Measurements from ENCODE around the gene WRAP53. TPM values are rescaled to one million over a fixed set of nuclear protein-coding genes. Genes with fewer than 3 reads are reported as not detected.

The WRAP53 gene
- total and polyA plus RNA-seq, 10 of the 15 experiments (the other 5 are each of a cell fraction or from before 2014, with no cell fraction given): 1.9 to 42.0 (median 21.9) TPM

DNA sequence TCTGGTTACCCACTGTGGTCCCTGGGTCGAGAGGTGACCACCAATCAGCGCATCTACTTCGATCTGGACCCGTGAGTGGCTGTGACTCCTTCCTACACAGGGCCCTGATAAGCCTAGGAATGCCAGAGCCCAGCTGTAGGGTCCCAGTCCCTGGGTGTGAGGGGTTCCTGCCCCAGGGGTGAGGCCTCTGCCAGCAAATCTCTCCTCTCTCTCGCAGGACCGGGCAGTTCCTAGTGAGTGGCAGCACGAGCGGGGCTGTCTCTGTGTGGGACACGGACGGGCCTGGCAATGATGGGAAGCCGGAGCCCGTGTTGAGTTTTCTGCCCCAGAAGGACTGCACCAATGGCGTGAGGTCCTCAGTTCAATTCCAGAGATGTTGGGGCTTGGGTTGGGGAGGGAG, 14.5 kb downstream of the WRAP53 start:
- Histone ChIP-seq H2AFZ (ENCODE audit: control insufficient read depth, low read depth, low read length) (no peak overlapping the region), H3K27ac (ENCODE audit: control insufficient read depth, insufficient read depth) (no peak overlapping the region), H3K9ac (ENCODE audit: control insufficient read depth, insufficient read depth, low read length) (no peak overlapping the region), H4K20me1 (ENCODE audit: control insufficient read depth, insufficient read depth) (no peaks in the 10 kb centered on the region), H3K36me3 (ENCODE audit: control insufficient read depth in 2 of 2, insufficient read depth in 2 of 2, low read length in 1 of 2) (peaks cover 0 to 4% of the 10 kb centered on the region in 2 experiments; a peak in 2 of 4 replicates), H3K27me3 (replicated peaks in 1 of 2; ENCODE audit: control insufficient read depth in 2 of 2, insufficient read depth in 2 of 2, low read length in 1 of 2) (peaks cover 3 to 5% of the 10 kb centered on the region in 2 experiments; a peak in 3 of 4 replicates), H3K9me3 (replicated peaks; ENCODE audit: control insufficient read depth, insufficient read depth, low read length) (no peaks in the 10 kb centered on the region), H3K4me2 (ENCODE audit: control insufficient read depth, insufficient read depth) (no peak overlapping the region), H3K4me1 (ENCODE audit: control insufficient read depth, insufficient read depth, low read length) (no peaks in the 10 kb centered on the region), H3K4me3 (no peak overlapping the region), H3K79me2 (ENCODE audit: control insufficient read depth, insufficient read depth, low read length) (no peaks in the 10 kb centered on the region)
- no peak for DNase-seq (ENCODE audit: low read depth, low spot score)
- intact Hi-C loops (cut with micrococcal nuclease; ENCODE audit: unreplicated experiment): no loop called here
- ChIA-PET RAD21 (ENCODE audit: unreplicated experiment) (interaction anchor here (0.8 kb wide), 1 partner anchor 16 kb away, joined by 4 read pairs; the partner anchor contains the start of gene TP53), SMC1A (ENCODE audit: uncharacterized antibody, unreplicated experiment) (no interaction called here), POLR2A (interaction anchor here (0.7 kb wide), 1 partner anchor 200 kb away, joined by 3 read pairs; no protein-coding TSS in a partner anchor), CTCF (interaction anchor here (0.6 kb wide), 1 partner anchor 87 kb away, joined by 3 read pairs; no protein-coding TSS in a partner anchor)
- no TSS peak for BruUV-seq (replicated peaks)
- WGBS (ENCODE audit: insufficient coverage, insufficient replicate concordance, low lambda C conversion rate, missing lambda C conversion rate): 93% methylated on average over 13 of the region's 13 CpGs
- FAIRE-seq: no peak
- ATAC-seq: no peak
- in situ Hi-C loops (cut with MboI): no loop called here
- TF ChIP-seq, protein P1, sequence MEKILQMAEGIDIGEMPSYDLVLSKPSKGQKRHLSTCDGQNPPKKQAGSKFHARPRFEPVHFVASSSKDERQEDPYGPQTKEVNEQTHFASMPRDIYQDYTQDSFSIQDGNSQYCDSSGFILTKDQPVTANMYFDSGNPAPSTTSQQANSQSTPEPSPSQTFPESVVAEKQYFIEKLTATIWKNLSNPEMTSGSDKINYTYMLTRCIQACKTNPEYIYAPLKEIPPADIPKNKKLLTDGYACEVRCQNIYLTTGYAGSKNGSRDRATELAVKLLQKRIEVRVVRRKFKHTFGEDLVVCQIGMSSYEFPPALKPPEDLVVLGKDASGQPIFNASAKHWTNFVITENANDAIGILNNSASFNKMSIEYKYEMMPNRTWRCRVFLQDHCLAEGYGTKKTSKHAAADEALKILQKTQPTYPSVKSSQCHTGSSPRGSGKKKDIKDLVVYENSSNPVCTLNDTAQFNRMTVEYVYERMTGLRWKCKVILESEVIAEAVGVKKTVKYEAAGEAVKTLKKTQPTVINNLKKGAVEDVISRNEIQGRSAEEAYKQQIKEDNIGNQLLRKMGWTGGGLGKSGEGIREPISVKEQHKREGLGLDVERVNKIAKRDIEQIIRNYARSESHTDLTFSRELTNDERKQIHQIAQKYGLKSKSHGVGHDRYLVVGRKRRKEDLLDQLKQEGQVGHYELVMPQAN (conservative IDR thresholded peaks at IDR 0.05): no peak
- TF ChIP-seq, protein P2, sequence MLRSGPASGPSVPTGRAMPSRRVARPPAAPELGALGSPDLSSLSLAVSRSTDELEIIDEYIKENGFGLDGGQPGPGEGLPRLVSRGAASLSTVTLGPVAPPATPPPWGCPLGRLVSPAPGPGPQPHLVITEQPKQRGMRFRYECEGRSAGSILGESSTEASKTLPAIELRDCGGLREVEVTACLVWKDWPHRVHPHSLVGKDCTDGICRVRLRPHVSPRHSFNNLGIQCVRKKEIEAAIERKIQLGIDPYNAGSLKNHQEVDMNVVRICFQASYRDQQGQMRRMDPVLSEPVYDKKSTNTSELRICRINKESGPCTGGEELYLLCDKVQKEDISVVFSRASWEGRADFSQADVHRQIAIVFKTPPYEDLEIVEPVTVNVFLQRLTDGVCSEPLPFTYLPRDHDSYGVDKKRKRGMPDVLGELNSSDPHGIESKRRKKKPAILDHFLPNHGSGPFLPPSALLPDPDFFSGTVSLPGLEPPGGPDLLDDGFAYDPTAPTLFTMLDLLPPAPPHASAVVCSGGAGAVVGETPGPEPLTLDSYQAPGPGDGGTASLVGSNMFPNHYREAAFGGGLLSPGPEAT (IDR thresholded peaks at IDR 0.05; ENCODE audit: low read depth): no peak
- TF ChIP-seq CHD2 (IDR thresholded peaks at IDR 0.05; ENCODE audit: borderline replicate concordance, low read depth, low read length) (no peak), GABPA (IDR thresholded peaks at IDR 0.05; ENCODE audit: low read depth) (no peak), IKZF2 (IDR thresholded peaks at IDR 0.05) (no peak), JUNB (IDR thresholded peaks at IDR 0.05) (no peak), NFYB (IDR thresholded peaks at IDR 0.05; ENCODE audit: insufficient read depth, low read depth, low read length) (no peak), IRF4 (IDR thresholded peaks at IDR 0.05; ENCODE audit: low read depth, low read length) (no peak), KAT2A (conservative IDR thresholded peaks at IDR 0.05; ENCODE audit: control insufficient read depth, low read depth, low read length) (no peak)
- TF ChIP-seq, protein P3, sequence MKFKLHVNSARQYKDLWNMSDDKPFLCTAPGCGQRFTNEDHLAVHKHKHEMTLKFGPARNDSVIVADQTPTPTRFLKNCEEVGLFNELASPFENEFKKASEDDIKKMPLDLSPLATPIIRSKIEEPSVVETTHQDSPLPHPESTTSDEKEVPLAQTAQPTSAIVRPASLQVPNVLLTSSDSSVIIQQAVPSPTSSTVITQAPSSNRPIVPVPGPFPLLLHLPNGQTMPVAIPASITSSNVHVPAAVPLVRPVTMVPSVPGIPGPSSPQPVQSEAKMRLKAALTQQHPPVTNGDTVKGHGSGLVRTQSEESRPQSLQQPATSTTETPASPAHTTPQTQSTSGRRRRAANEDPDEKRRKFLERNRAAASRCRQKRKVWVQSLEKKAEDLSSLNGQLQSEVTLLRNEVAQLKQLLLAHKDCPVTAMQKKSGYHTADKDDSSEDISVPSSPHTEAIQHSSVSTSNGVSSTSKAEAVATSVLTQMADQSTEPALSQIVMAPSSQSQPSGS (IDR thresholded peaks at IDR 0.05; ENCODE audit: low read length): no peak
- TF ChIP-seq, protein P4, sequence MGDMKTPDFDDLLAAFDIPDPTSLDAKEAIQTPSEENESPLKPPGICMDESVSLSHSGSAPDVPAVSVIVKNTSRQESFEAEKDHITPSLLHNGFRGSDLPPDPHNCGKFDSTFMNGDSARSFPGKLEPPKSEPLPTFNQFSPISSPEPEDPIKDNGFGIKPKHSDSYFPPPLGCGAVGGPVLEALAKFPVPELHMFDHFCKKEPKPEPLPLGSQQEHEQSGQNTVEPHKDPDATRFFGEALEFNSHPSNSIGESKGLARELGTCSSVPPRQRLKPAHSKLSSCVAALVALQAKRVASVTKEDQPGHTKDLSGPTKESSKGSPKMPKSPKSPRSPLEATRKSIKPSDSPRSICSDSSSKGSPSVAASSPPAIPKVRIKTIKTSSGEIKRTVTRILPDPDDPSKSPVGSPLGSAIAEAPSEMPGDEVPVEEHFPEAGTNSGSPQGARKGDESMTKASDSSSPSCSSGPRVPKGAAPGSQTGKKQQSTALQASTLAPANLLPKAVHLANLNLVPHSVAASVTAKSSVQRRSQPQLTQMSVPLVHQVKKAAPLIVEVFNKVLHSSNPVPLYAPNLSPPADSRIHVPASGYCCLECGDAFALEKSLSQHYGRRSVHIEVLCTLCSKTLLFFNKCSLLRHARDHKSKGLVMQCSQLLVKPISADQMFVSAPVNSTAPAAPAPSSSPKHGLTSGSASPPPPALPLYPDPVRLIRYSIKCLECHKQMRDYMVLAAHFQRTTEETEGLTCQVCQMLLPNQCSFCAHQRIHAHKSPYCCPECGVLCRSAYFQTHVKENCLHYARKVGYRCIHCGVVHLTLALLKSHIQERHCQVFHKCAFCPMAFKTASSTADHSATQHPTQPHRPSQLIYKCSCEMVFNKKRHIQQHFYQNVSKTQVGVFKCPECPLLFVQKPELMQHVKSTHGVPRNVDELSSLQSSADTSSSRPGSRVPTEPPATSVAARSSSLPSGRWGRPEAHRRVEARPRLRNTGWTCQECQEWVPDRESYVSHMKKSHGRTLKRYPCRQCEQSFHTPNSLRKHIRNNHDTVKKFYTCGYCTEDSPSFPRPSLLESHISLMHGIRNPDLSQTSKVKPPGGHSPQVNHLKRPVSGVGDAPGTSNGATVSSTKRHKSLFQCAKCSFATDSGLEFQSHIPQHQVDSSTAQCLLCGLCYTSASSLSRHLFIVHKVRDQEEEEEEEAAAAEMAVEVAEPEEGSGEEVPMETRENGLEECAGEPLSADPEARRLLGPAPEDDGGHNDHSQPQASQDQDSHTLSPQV (IDR thresholded peaks at IDR 0.05): no peak
- TF ChIP-seq, protein P5, sequence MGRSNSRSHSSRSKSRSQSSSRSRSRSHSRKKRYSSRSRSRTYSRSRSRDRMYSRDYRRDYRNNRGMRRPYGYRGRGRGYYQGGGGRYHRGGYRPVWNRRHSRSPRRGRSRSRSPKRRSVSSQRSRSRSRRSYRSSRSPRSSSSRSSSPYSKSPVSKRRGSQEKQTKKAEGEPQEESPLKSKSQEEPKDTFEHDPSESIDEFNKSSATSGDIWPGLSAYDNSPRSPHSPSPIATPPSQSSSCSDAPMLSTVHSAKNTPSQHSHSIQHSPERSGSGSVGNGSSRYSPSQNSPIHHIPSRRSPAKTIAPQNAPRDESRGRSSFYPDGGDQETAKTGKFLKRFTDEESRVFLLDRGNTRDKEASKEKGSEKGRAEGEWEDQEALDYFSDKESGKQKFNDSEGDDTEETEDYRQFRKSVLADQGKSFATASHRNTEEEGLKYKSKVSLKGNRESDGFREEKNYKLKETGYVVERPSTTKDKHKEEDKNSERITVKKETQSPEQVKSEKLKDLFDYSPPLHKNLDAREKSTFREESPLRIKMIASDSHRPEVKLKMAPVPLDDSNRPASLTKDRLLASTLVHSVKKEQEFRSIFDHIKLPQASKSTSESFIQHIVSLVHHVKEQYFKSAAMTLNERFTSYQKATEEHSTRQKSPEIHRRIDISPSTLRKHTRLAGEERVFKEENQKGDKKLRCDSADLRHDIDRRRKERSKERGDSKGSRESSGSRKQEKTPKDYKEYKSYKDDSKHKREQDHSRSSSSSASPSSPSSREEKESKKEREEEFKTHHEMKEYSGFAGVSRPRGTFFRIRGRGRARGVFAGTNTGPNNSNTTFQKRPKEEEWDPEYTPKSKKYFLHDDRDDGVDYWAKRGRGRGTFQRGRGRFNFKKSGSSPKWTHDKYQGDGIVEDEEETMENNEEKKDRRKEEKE (IDR thresholded peaks at IDR 0.05): no peak
